Measurements from ENCODE around the gene AXIN1. TPM values are rescaled to one million over a fixed set of nuclear protein-coding genes. Genes with fewer than 3 reads are reported as not detected.
"Not testable (repeated sequence)": the region's sequence is repeated elsewhere in the genome, so short reads cannot be mapped to it uniquely, and the experiment has no call there.

The AXIN1 gene
- total RNA-seq, 1 experiment from 2014 or later, result 32.7 TPM

DNA sequence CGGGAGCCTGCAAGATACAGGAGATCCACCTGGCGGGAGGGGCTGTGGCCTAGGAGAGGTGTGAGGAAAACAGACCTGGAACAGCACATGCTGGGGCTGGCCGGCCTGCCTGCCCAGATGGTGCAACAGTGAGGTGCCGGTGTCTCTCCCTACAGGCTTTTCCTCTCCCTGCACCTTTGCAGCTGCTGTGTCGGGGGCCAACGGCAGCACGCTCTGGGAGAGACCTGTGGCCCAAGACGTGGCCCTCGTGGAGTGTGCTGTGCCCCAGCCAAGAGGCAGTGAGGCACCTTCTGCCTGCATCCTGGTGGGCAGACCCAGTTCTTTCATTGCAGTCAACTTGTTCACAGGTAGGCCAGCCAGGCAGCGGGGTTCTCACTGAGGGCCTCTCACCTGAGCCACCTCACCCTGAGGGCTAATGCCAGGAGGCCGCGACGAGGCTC lies 92.7 kb downstream of the AXIN1 start:
- H3K27ac ChIP-seq (ENCODE audit: low read depth, low read length, poor library complexity, severe bottlenecking), result no peak overlapping the region
- no peaks in the 10 kb centered on the region for H3K9me3 ChIP-seq (ENCODE audit: low read depth, low read length, poor library complexity, severe bottlenecking)
- DNase-seq (ENCODE audit: low spot score), result no peak
- TF ChIP-seq EZH2 (IDR thresholded peaks at IDR 0.05; ENCODE audit: borderline replicate concordance, low read depth, low read length, poor library complexity, severe bottlenecking), result no peak
- TF ChIP-seq, protein P1, sequence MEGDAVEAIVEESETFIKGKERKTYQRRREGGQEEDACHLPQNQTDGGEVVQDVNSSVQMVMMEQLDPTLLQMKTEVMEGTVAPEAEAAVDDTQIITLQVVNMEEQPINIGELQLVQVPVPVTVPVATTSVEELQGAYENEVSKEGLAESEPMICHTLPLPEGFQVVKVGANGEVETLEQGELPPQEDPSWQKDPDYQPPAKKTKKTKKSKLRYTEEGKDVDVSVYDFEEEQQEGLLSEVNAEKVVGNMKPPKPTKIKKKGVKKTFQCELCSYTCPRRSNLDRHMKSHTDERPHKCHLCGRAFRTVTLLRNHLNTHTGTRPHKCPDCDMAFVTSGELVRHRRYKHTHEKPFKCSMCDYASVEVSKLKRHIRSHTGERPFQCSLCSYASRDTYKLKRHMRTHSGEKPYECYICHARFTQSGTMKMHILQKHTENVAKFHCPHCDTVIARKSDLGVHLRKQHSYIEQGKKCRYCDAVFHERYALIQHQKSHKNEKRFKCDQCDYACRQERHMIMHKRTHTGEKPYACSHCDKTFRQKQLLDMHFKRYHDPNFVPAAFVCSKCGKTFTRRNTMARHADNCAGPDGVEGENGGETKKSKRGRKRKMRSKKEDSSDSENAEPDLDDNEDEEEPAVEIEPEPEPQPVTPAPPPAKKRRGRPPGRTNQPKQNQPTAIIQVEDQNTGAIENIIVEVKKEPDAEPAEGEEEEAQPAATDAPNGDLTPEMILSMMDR (conservative IDR thresholded peaks at IDR 0.05; ENCODE audit: low read depth, low read length), result no peak
- no TSS peak for BruUV-seq (replicated peaks)
- intact Hi-C loops (cut with micrococcal nuclease; ENCODE audit: unreplicated experiment), result no loop called here
- ChIA-PET CTCF (no interaction called here), POLR2A (ENCODE audit: low non-redundant PET) (no interaction called here)
- H3K4me1 ChIP-seq (ENCODE audit: insufficient read depth, low read length, poor library complexity, severe bottlenecking), result no peaks in the 10 kb centered on the region
- H3K36me3 ChIP-seq (ENCODE audit: insufficient read depth, low read length, poor library complexity, severe bottlenecking), result peaks cover 14% of the 10 kb centered on the region
- no peak overlapping the region for H3K4me3 ChIP-seq (ENCODE audit: low read depth, low read length, poor library complexity, severe bottlenecking)
- no peaks in the 10 kb centered on the region for H3K27me3 ChIP-seq (replicated peaks; ENCODE audit: insufficient read depth, low read depth, low read length, poor library complexity)

DNA sequence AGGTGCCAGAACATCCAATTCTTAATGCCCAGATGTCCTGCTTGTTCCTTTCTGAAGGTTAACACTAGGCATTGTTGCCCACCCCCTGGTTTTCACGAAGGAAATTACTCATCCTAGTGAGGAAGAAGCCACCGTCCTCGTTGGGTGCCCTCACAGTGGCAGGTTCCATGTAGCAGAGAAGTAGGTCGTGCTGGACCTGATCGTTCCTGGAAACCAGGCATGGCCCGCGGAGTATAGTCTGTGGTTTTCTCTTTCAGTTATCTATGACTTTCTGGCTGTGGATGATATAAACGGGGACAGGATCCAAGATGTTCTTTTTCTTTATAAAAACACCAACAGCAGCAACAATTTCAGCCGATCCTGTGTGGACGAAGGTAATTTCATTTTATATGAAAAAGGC lies 93.3 kb downstream of the AXIN1 start:
- CTCF ChIA-PET, result no interaction called here

DNA sequence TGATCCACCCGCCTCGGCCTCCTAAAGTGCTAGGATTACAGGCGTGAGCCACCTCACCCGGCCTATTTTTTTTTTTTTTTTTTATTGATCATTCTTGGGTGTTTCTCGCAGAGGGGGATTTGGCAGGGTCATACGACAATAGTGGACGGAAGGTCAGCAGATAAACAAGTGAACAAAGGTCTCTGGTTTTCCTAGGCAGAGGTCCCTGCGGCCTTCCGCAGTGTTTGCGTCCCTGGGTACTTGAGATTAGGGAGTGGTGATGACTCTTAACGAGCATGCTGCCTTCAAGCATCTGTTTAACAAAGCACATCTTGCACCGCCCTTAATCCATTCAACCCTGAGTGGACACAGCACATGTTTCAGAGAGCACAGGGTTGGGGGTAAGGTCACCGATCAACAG lies 94.4 kb downstream of the AXIN1 start:
- H3K36me3 ChIP-seq (ENCODE audit: insufficient read depth, low read length, poor library complexity, severe bottlenecking), result peaks cover 12% of the 10 kb centered on the region
- DNase-seq (ENCODE audit: low spot score); H3K27ac ChIP-seq (ENCODE audit: low read depth, low read length, poor library complexity, severe bottlenecking); H3K9me3 ChIP-seq (ENCODE audit: low read depth, low read length, poor library complexity, severe bottlenecking); CTCF ChIA-PET; H3K27me3 ChIP-seq (replicated peaks; ENCODE audit: insufficient read depth, low read depth, low read length, poor library complexity); H3K4me1 ChIP-seq (ENCODE audit: insufficient read depth, low read length, poor library complexity, severe bottlenecking); POLR2A ChIA-PET (ENCODE audit: low non-redundant PET); intact Hi-C loops (cut with micrococcal nuclease; ENCODE audit: unreplicated experiment); H3K4me3 ChIP-seq (ENCODE audit: low read depth, low read length, poor library complexity, severe bottlenecking); BruUV-seq (replicated peaks): not testable (repeated sequence)

More for the DNA sequence above, 93.3 kb downstream of the AXIN1 start:
- Histone ChIP-seq H3K4me3 (ENCODE audit: low read depth, low read length, poor library complexity, severe bottlenecking) (no peak overlapping the region), H3K36me3 (ENCODE audit: insufficient read depth, low read length, poor library complexity, severe bottlenecking) (peaks cover 15% of the 10 kb centered on the region), H3K4me1 (ENCODE audit: insufficient read depth, low read length, poor library complexity, severe bottlenecking) (no peaks in the 10 kb centered on the region), H3K27me3 (replicated peaks; ENCODE audit: insufficient read depth, low read depth, low read length, poor library complexity) (no peaks in the 10 kb centered on the region), H3K9me3 (ENCODE audit: low read depth, low read length, poor library complexity, severe bottlenecking) (no peaks in the 10 kb centered on the region), H3K27ac (ENCODE audit: low read depth, low read length, poor library complexity, severe bottlenecking) (no peak overlapping the region)
- no TSS peak for BruUV-seq (replicated peaks)
- TF ChIP-seq, protein P1 (conservative IDR thresholded peaks at IDR 0.05; ENCODE audit: low read depth, low read length), result no peak
- TF ChIP-seq EZH2 (IDR thresholded peaks at IDR 0.05; ENCODE audit: borderline replicate concordance, low read depth, low read length, poor library complexity, severe bottlenecking), result no peak
- no peak for DNase-seq (ENCODE audit: low spot score)
- intact Hi-C loops (cut with micrococcal nuclease; ENCODE audit: unreplicated experiment), result no loop called here
- POLR2A ChIA-PET (ENCODE audit: low non-redundant PET), result no interaction called here

DNA sequence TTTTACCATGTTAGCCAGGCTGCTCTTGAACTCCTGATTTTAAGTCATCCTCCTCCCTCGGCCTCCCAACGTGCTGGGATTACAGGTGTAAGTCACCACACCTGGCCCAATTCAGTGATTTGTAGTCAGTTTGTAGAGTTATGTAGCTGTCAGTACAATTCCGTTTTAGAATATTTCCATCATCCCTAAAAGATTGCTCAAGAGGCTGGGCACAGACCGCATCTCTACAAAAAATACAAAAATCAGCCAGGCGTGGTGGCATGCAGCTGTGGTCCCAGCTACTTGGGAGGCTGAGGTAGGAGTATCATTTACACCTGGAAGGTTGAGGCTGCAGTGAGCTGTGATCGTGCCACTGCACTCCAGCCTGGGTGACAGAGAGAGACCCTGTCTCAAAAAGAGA lies 97.3 kb downstream of the AXIN1 start:
- no TSS peak for BruUV-seq (replicated peaks)
- intact Hi-C loops (cut with micrococcal nuclease; ENCODE audit: unreplicated experiment), result no loop called here
- no peaks in the 10 kb centered on the region for H3K9me3 ChIP-seq (ENCODE audit: low read depth, low read length, poor library complexity, severe bottlenecking)
- no peak for TF ChIP-seq EZH2 (IDR thresholded peaks at IDR 0.05; ENCODE audit: borderline replicate concordance, low read depth, low read length, poor library complexity, severe bottlenecking)
- TF ChIP-seq, protein P1 (conservative IDR thresholded peaks at IDR 0.05; ENCODE audit: low read depth, low read length), result no peak
- H3K27ac ChIP-seq (ENCODE audit: low read depth, low read length, poor library complexity, severe bottlenecking), result no peak overlapping the region
- ChIA-PET POLR2A (ENCODE audit: low non-redundant PET) (no interaction called here), CTCF (no interaction called here)
- no peaks in the 10 kb centered on the region for H3K4me1 ChIP-seq (ENCODE audit: insufficient read depth, low read length, poor library complexity, severe bottlenecking)
- no peaks in the 10 kb centered on the region for H3K27me3 ChIP-seq (replicated peaks; ENCODE audit: insufficient read depth, low read depth, low read length, poor library complexity)
- H3K36me3 ChIP-seq (ENCODE audit: insufficient read depth, low read length, poor library complexity, severe bottlenecking), result peaks cover 9% of the 10 kb centered on the region
- no peak overlapping the region for H3K4me3 ChIP-seq (ENCODE audit: low read depth, low read length, poor library complexity, severe bottlenecking)
- DNase-seq (ENCODE audit: low spot score), result no peak
